GM23338 (cell line): ENCODE results near the gene RAB3GAP2. TPM values are rescaled to one million over a fixed set of nuclear protein-coding genes. Genes with fewer than 3 reads are reported as not detected.

ENCODE experiments used
- ATAC-seq: fragments of 200-7000 bp; cut with Tn5 transposase; 3 replicates; pipeline ENCODE4 v1.9.1; 2020
- DNase-seq: peaks from one replicate; pipeline ENCODE4 v3.0.0-alpha.2; 2015; ENCODE audit warnings: low spot score
- H2AFZ ChIP-seq: fragments of 200-600 bp; sonication (generic); 2 replicates; pipeline ENCODE4 v1.8.0; 2016; ENCODE audit warnings: antibody characterized with exemption, mild to moderate bottlenecking, moderate library complexity
- H3F3A ChIP-seq: fragments of 200-600 bp; sonication (generic); replicated peaks from 2 replicates; pipeline ENCODE4 v1.8.0; 2017; ENCODE audit warnings: antibody characterized with exemption, mixed run types, low read depth
- H3K27ac ChIP-seq: fragments of 200-600 bp; sonication (generic); 2 replicates; pipeline ENCODE4 v1.6.1; 2016; ENCODE audit warnings: low read depth
- H3K27me3 ChIP-seq: fragments of 200-600 bp; sonication (generic); 2 replicates; pipeline ENCODE4 v1.8.0; 2016; ENCODE audit warnings: mild to moderate bottlenecking, mixed run types, moderate library complexity; ENCODE audit not compliant: insufficient read depth
- H3K36me3 ChIP-seq: fragments of 200-600 bp; sonication (generic); 2 replicates; pipeline ENCODE4 v1.8.0; 2016; ENCODE audit warnings: mild to moderate bottlenecking; ENCODE audit not compliant: insufficient read depth
- H3K4me1 ChIP-seq: fragments of 200-600 bp; sonication (generic); 2 replicates; pipeline ENCODE4 v1.8.0; 2016; ENCODE audit warnings: mild to moderate bottlenecking, moderate library complexity; ENCODE audit not compliant: insufficient read depth
- H3K4me2 ChIP-seq: fragments of 200-600 bp; sonication (generic); 2 replicates; pipeline ENCODE4 v1.7.1; 2017; ENCODE audit warnings: mixed run types
- H3K4me3 ChIP-seq: fragments of 200-600 bp; sonication (generic); 2 replicates; pipeline ENCODE4 v1.6.1; 2016; ENCODE audit warnings: mixed run types
- H3K79me2 ChIP-seq: fragments of 200-600 bp; sonication (generic); replicated peaks from 2 replicates; pipeline ENCODE4 v1.8.0; 2017; ENCODE audit warnings: mild to moderate bottlenecking; ENCODE audit not compliant: insufficient read depth
- H3K9me2 ChIP-seq: fragments of 200-600 bp; sonication (generic); 2 replicates; pipeline ENCODE4 v1.8.0; 2017; ENCODE audit not compliant: insufficient read depth
- H4K20me1 ChIP-seq: fragments of 200-600 bp; sonication (generic); replicated peaks from 2 replicates; pipeline ENCODE4 v1.8.0; 2017; ENCODE audit warnings: mild to moderate bottlenecking; ENCODE audit not compliant: insufficient read depth
- H3K27ac Mint-ChIP-seq: 2 replicates; pipeline ENCODE4 v1.8.0; 2020; ENCODE audit warnings: inconsistent platforms, mild to moderate bottlenecking, moderate library complexity, mixed read lengths
- H3K27me3 Mint-ChIP-seq: 3 replicates; pipeline ENCODE4 v1.8.0; 2022; ENCODE audit warnings: low read depth, mild to moderate bottlenecking, moderate library complexity, mixed read lengths, inconsistent platforms; ENCODE audit not compliant: insufficient read depth, poor library complexity
- H3K36me3 Mint-ChIP-seq: 3 replicates; pipeline ENCODE4 v1.8.0; 2021; ENCODE audit warnings: low read depth, mild to moderate bottlenecking, inconsistent platforms, moderate library complexity, mixed read lengths
- H3K4me1 Mint-ChIP-seq: 3 replicates; pipeline ENCODE4 v1.8.0; 2020; ENCODE audit warnings: mild to moderate bottlenecking, inconsistent platforms, mixed read lengths
- H3K4me3 Mint-ChIP-seq: 3 replicates; pipeline ENCODE4 v1.8.0; 2021; ENCODE audit warnings: moderate library complexity, mild to moderate bottlenecking, inconsistent platforms, mixed read lengths
- H3K9me3 Mint-ChIP-seq: 3 replicates; pipeline ENCODE4 v1.8.0; 2020; ENCODE audit warnings: moderate library complexity, mild to moderate bottlenecking, inconsistent platforms, mixed read lengths
- CREB1 ChIP-seq: fragments of 250-450 bp; sonication (Bioruptor Pico); IDR thresholded peaks from 2 replicates; pipeline ENCODE4 v1.5.0; 2020; ENCODE audit warnings: low read depth, mild to moderate bottlenecking, moderate library complexity
- NANOG ChIP-seq: IDR thresholded peaks from 2 replicates; pipeline ENCODE4 v1.6.1; 2016; ENCODE audit warnings: antibody characterized with exemption, borderline replicate concordance
- STAT1 ChIP-seq: IDR thresholded peaks from one replicate; pipeline ENCODE4 v1.6.1; 2016; ENCODE audit warnings: antibody characterized with exemption; ENCODE audit not compliant: unreplicated experiment
- ZNF331 ChIP-seq: fragments of 250-450 bp; sonication (Bioruptor Pico); IDR thresholded peaks from 2 replicates; pipeline ENCODE4 v1.5.0; 2020; ENCODE audit warnings: low read depth, mild to moderate bottlenecking, moderate library complexity
- polyA plus RNA-seq: library from polyadenylated mRNA; unstranded; fragments of >200 nt; fragmentation: Nextera tagmentation; extraction: Ambion mirVana; gene quantifications from 2 replicates; pipeline ENCODE4 v1.2.1, GENCODE V29; 2016
- total RNA-seq: library from RNA; depleted of rRNA; stranded (reverse); fragments of >200 nt; shearing (Covaris generic); gene quantifications from 2 replicates; pipeline ENCODE4 v1.2.3, GENCODE V29; 2014
- TF ChIP-seq, protein P1 (sequence below): fragments of 250-450 bp; sonication (Bioruptor Pico); IDR thresholded peaks from 2 replicates; pipeline ENCODE4 v1.5.0; 2020; ENCODE audit warnings: mild to moderate bottlenecking, moderate library complexity

RAB3GAP2 gene
- total and polyA plus RNA-seq, 2 experiments from 2014 or later, result 19.4 to 44.6 TPM

DNA sequence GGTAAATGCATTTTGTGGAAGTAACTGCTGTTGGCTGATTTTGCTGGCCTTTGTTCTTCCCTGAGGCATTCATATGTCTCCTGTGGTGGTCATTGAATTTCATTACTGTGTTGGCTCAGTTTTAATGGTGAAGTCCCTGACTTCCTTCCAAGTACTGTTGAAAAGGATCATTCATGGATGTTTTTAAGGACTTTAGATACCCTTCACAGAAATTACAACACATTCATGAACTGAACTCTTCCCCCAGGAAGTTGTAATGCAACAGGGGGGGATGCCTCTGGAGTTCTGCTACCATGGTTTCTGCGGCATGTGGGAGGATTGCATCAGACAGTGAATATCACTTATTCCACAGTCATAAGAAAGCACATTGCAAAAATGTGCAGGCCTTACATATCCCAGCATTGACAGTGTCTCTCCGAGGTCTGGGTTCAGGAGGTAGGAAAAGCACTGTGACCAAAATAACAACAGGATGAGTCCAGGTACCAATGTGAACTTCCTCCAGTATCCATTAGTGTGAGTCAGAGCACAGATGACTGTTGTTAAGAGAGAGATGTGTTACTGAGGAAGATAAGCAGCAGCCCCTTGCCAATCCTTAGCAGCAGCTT lies 2.1 kb upstream of the RAB3GAP2 start:
- TF ChIP-seq STAT1 (no peak), NANOG (peak; percentile 72; the same call in 1 of the 2 replicates)
- TF ChIP-seq, protein P1, sequence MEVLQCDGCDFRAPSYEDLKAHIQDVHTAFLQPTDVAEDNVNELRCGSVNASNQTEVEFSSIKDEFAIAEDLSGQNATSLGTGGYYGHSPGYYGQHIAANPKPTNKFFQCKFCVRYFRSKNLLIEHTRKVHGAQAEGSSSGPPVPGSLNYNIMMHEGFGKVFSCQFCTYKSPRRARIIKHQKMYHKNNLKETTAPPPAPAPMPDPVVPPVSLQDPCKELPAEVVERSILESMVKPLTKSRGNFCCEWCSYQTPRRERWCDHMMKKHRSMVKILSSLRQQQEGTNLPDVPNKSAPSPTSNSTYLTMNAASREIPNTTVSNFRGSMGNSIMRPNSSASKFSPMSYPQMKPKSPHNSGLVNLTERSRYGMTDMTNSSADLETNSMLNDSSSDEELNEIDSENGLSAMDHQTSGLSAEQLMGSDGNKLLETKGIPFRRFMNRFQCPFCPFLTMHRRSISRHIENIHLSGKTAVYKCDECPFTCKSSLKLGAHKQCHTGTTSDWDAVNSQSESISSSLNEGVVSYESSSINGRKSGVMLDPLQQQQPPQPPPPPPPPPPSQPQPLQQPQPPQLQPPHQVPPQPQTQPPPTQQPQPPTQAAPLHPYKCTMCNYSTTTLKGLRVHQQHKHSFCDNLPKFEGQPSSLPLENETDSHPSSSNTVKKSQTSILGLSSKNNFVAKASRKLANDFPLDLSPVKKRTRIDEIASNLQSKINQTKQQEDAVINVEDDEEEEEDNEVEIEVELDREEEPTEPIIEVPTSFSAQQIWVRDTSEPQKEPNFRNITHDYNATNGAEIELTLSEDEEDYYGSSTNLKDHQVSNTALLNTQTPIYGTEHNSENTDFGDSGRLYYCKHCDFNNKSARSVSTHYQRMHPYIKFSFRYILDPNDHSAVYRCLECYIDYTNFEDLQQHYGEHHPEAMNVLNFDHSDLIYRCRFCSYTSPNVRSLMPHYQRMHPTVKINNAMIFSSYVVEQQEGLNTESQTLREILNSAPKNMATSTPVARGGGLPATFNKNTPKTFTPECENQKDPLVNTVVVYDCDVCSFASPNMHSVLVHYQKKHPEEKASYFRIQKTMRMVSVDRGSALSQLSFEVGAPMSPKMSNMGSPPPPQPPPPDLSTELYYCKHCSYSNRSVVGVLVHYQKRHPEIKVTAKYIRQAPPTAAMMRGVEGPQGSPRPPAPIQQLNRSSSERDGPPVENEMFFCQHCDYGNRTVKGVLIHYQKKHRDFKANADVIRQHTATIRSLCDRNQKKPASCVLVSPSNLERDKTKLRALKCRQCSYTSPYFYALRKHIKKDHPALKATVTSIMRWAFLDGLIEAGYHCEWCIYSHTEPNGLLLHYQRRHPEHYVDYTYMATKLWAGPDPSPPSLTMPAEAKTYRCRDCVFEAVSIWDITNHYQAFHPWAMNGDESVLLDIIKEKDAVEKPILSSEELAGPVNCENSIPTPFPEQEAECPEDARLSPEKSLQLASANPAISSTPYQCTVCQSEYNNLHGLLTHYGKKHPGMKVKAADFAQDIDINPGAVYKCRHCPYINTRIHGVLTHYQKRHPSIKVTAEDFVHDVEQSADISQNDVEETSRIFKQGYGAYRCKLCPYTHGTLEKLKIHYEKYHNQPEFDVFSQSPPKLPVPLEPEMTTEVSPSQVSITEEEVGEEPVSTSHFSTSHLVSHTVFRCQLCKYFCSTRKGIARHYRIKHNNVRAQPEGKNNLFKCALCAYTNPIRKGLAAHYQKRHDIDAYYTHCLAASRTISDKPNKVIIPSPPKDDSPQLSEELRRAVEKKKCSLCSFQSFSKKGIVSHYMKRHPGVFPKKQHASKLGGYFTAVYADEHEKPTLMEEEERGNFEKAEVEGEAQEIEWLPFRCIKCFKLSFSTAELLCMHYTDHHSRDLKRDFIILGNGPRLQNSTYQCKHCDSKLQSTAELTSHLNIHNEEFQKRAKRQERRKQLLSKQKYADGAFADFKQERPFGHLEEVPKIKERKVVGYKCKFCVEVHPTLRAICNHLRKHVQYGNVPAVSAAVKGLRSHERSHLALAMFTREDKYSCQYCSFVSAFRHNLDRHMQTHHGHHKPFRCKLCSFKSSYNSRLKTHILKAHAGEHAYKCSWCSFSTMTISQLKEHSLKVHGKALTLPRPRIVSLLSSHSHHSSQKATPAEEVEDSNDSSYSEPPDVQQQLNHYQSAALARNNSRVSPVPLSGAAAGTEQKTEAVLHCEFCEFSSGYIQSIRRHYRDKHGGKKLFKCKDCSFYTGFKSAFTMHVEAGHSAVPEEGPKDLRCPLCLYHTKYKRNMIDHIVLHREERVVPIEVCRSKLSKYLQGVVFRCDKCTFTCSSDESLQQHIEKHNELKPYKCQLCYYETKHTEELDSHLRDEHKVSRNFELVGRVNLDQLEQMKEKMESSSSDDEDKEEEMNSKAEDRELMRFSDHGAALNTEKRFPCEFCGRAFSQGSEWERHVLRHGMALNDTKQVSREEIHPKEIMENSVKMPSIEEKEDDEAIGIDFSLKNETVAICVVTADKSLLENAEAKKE (CRISPR knock-in tag), result peak; percentile 83
- Histone ChIP-seq H2AFZ (peak overlapping the region; percentile 75), H3K4me1 (peaks cover 41% of the 10 kb centered on the region), H3K79me2 (peaks cover 27% of the 10 kb centered on the region), H3K4me2 (peak overlapping the region; percentile 84), H3F3A (peaks cover 6% of the 10 kb centered on the region; the same call in 1 of the 2 replicates), H4K20me1 (0 out of 2 replicates have a peak, but pooled peaks cover 2% of the 10 kb centered on the region), H3K36me3 (no peaks in the 10 kb centered on the region), H3K27ac (peak overlapping the region; percentile 94), H3K4me3 (no peak overlapping the region), H3K9me2 (no peaks in the 10 kb centered on the region), H3K27me3 (no peaks in the 10 kb centered on the region)
- no peaks in the 10 kb centered on the region for H3K36me3 Mint-ChIP-seq
- DNase-seq, result peak; percentile 60
- H3K4me1 Mint-ChIP-seq, result peaks cover 30% of the 10 kb centered on the region
- H3K4me3 Mint-ChIP-seq, result no peak overlapping the region
- peaks cover 10% of the 10 kb centered on the region for H3K27me3 Mint-ChIP-seq
- peak; percentile 6; the same call in 1 of the 3 replicates for ATAC-seq
- H3K27ac Mint-ChIP-seq, result peak overlapping the region; percentile 96
- no peaks in the 10 kb centered on the region for H3K9me3 Mint-ChIP-seq

DNA sequence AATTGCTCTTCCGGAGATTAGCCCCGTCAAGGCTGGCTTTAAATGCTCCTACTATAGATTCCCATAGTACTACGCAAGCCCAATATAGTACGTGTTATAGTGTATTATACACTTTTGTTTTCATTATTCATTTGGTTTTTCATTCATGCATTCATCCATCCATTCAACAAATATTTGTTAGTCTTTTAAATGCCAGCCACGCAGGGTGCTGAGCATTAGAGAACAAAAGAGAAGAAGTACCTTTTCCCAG lies 513 bp upstream of the RAB3GAP2 start:
- H3K4me3 ChIP-seq, result peak overlapping the region; percentile 91
- no peaks in the 10 kb centered on the region for H3K9me3 Mint-ChIP-seq
- peaks cover 37% of the 10 kb centered on the region for H3K4me1 Mint-ChIP-seq
- H3F3A ChIP-seq, result peaks cover 6% of the 10 kb centered on the region; the same call in 1 of the 2 replicates
- H3K27me3 ChIP-seq, result no peaks in the 10 kb centered on the region
- peaks cover 43% of the 10 kb centered on the region for H3K79me2 ChIP-seq
- no peak for ATAC-seq
- peak; percentile 12 for DNase-seq
- H3K4me2 ChIP-seq, result peak overlapping the region; percentile 84
- H3K27ac Mint-ChIP-seq, result peak overlapping the region; percentile 95
- peaks cover 50% of the 10 kb centered on the region for H3K4me1 ChIP-seq
- H3K4me3 Mint-ChIP-seq, result no peak overlapping the region; the same call in 2 of the 3 replicates
- H2AFZ ChIP-seq, result peak overlapping the region; percentile 88; the same call in 1 of the 2 replicates
- 0 out of 2 replicates have a peak, but pooled peaks cover 3% of the 10 kb centered on the region for H3K36me3 ChIP-seq
- peaks cover 11% of the 10 kb centered on the region for H3K36me3 Mint-ChIP-seq
- H3K27me3 Mint-ChIP-seq, result peaks cover 10% of the 10 kb centered on the region
- peak overlapping the region; percentile 94 for H3K27ac ChIP-seq
- H4K20me1 ChIP-seq, result peaks cover 10% of the 10 kb centered on the region
- no peaks in the 10 kb centered on the region for H3K9me2 ChIP-seq
- TF ChIP-seq, protein P1 (CRISPR knock-in tag), result no peak
- TF ChIP-seq CREB1 (no peak), NANOG (no peak), ZNF331 (CRISPR knock-in tag) (no peak)
